ENCODE results near the gene GPR135. TPM values are rescaled to one million over a fixed set of nuclear protein-coding genes. Genes with fewer than 3 reads are reported as not detected.

GPR135 gene
- total and polyA plus RNA-seq, 2 of the 13 experiments (the other 11 are each of a cell fraction or from before 2014, with no cell fraction given): 0.46 to 1.3 TPM

GRCh38 chr14:59483819-59484638 lies 18.8 kb upstream of the GPR135 start, which contains the start of the genes JKAMP and L3HYPDH (continued):
- TF ChIP-seq ZBTB40 (IDR thresholded peaks at IDR 0.05) (no peak), ZBTB40 (CRISPR knock-in tag; IDR thresholded peaks at IDR 0.05) (peak; percentile 94), FOXJ3 (CRISPR knock-in tag; IDR thresholded peaks at IDR 0.05; ENCODE audit: borderline replicate concordance) (no peak; the same call in 1 of the 2 replicates), SP140L (CRISPR knock-in tag; IDR thresholded peaks at IDR 0.05; ENCODE audit: borderline replicate concordance) (peak; percentile 91), SMARCC2 (IDR thresholded peaks at IDR 0.05) (no peak), RFX1 (IDR thresholded peaks at IDR 0.05) (peak; percentile 91), RBM22 (optimal IDR thresholded peaks at IDR 0.05; ENCODE audit: low read length) (peak; percentile 52), NFIB (CRISPR knock-in tag; IDR thresholded peaks at IDR 0.05; ENCODE audit: borderline replicate concordance) (peak; percentile 92; the same call in 1 of the 2 replicates), ZNF33B (CRISPR knock-in tag; IDR thresholded peaks at IDR 0.05) (no peak), NFATC3 (CRISPR knock-in tag; IDR thresholded peaks at IDR 0.05) (peak; percentile 94; the same call in 1 of the 2 replicates), SP1 (IDR thresholded peaks at IDR 0.05) (no peak), SP1 (CRISPR knock-in tag; IDR thresholded peaks at IDR 0.05) (peak; percentile 68), EP300 (IDR thresholded peaks at IDR 0.05; ENCODE audit: low read depth in 2 of 2, low read length in 2 of 2) (no peak), EP300 (CRISPR knock-in tag; IDR thresholded peaks at IDR 0.05; ENCODE audit: borderline replicate concordance) (no peak), ZNF431 (CRISPR knock-in tag; IDR thresholded peaks at IDR 0.05; ENCODE audit: borderline replicate concordance, low read depth) (peak; percentile 79; the same call in 1 of the 2 replicates), RBM39 (IDR thresholded peaks at IDR 0.05; ENCODE audit: low read depth, low read length, poor library complexity, severe bottlenecking) (peak; percentile 76), MED8 (CRISPR knock-in tag; IDR thresholded peaks at IDR 0.05; ENCODE audit: insufficient replicate concordance) (peak; percentile 84), ATF5 (CRISPR knock-in tag; IDR thresholded peaks at IDR 0.05; ENCODE audit: low read depth) (peak; percentile 30; the same call in 1 of the 2 replicates), NCOA2 (CRISPR knock-in tag; IDR thresholded peaks at IDR 0.05) (0 out of 2 replicates have a peak, but pooled peaks have one; percentile 36), HOXA3 (CRISPR knock-in tag; IDR thresholded peaks at IDR 0.05) (peak; percentile 79), ZNF720 (CRISPR knock-in tag; IDR thresholded peaks at IDR 0.05) (no peak; the same call in 1 of the 2 replicates)

Data from HepG2 (cell line).